ENCODE results near the gene NADK2.

GRCh38 chr5:36222620-36223019 is 19.1 kb downstream of the NADK2 start:
- TF ChIP-seq POLR2A (IDR thresholded peaks at IDR 0.05), result no peak
- TF ChIP-seq, protein P1, sequence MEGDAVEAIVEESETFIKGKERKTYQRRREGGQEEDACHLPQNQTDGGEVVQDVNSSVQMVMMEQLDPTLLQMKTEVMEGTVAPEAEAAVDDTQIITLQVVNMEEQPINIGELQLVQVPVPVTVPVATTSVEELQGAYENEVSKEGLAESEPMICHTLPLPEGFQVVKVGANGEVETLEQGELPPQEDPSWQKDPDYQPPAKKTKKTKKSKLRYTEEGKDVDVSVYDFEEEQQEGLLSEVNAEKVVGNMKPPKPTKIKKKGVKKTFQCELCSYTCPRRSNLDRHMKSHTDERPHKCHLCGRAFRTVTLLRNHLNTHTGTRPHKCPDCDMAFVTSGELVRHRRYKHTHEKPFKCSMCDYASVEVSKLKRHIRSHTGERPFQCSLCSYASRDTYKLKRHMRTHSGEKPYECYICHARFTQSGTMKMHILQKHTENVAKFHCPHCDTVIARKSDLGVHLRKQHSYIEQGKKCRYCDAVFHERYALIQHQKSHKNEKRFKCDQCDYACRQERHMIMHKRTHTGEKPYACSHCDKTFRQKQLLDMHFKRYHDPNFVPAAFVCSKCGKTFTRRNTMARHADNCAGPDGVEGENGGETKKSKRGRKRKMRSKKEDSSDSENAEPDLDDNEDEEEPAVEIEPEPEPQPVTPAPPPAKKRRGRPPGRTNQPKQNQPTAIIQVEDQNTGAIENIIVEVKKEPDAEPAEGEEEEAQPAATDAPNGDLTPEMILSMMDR (IDR thresholded peaks at IDR 0.05), result no peak
